Measurements from ENCODE around the gene KLF13. TPM values are rescaled to one million over a fixed set of nuclear protein-coding genes. Genes with fewer than 3 reads are reported as not detected.

Gene KLF13
- total and polyA plus RNA-seq, 4 donors, result 27.2 to 58.7 (median 33.6) TPM

GRCh38 chr15:31342381-31342780 lies 15.7 kb downstream of the KLF13 start:
- H3K27me3 ChIP-seq (ENCODE audit: control insufficient read depth in 1 of 2, insufficient read depth in 2 of 2, low read length in 1 of 2), result no peaks in the 10 kb centered on the region
- H3K9me3 ChIP-seq (ENCODE audit: control insufficient read depth, low read length), result no peaks in the 10 kb centered on the region
- ATAC-seq (ENCODE audit: low FRiP score) (no peak), DNase-seq (no peak)
- no peaks in the 10 kb centered on the region for H3K4me1 ChIP-seq (ENCODE audit: control insufficient read depth in 1 of 2, insufficient read depth in 2 of 2, low read length in 2 of 2)
- no peak overlapping the region for H3K27ac ChIP-seq (ENCODE audit: low read depth in 1 of 2, low read length in 2 of 2)
- no peaks in the 10 kb centered on the region for H3K36me3 ChIP-seq (ENCODE audit: control insufficient read depth in 1 of 2, insufficient read depth in 2 of 2, low read length in 1 of 2)
- no peak overlapping the region for H3K4me3 ChIP-seq (ENCODE audit: low read length in 2 of 2)
- intact Hi-C loops (cut with DNase I), result no loop called here
- WGBS, 2 donors, result 88 to 93% methylated on average over 11 of the region's 11 CpGs

GRCh38 chr15:31342781-31343626 lies 16.4 kb downstream of the KLF13 start:
- H3K27ac ChIP-seq (ENCODE audit: low read depth in 1 of 2, low read length in 2 of 2), result no peak overlapping the region
- H3K36me3 ChIP-seq (ENCODE audit: control insufficient read depth in 1 of 2, insufficient read depth in 2 of 2, low read length in 1 of 2), result no peaks in the 10 kb centered on the region
- H3K4me1 ChIP-seq (ENCODE audit: control insufficient read depth in 1 of 2, insufficient read depth in 2 of 2, low read length in 2 of 2), result no peaks in the 10 kb centered on the region
- no peaks in the 10 kb centered on the region for H3K9me3 ChIP-seq (ENCODE audit: control insufficient read depth, low read length)
- no peak overlapping the region for H3K4me3 ChIP-seq (ENCODE audit: low read length in 2 of 2)
- ATAC-seq (ENCODE audit: low FRiP score) (no peak), DNase-seq (peak in 1 of 2 donors; percentile 37)
- H3K27me3 ChIP-seq (ENCODE audit: control insufficient read depth in 1 of 2, insufficient read depth in 2 of 2, low read length in 1 of 2), result no peaks in the 10 kb centered on the region
- intact Hi-C loops (cut with DNase I), result no loop called here
- 75 to 78% methylated on average over 22 of the region's 22 CpGs for WGBS, 2 donors

GRCh38 chr15:31343831-31344230 lies 17.2 kb downstream of the KLF13 start:
- no peak for ATAC-seq (ENCODE audit: low FRiP score)
- no peaks in the 10 kb centered on the region for H3K36me3 ChIP-seq (ENCODE audit: control insufficient read depth in 1 of 2, insufficient read depth in 2 of 2, low read length in 1 of 2)
- 8 to 13% methylated on average over 5 of the region's 5 CpGs for WGBS, 2 donors
- no peaks in the 10 kb centered on the region for H3K9me3 ChIP-seq (ENCODE audit: control insufficient read depth, low read length)
- no peaks in the 10 kb centered on the region for H3K27me3 ChIP-seq (ENCODE audit: control insufficient read depth in 1 of 2, insufficient read depth in 2 of 2, low read length in 1 of 2)
- DNase-seq, result peak in 1 of 2 donors; percentile 20
- H3K27ac ChIP-seq (ENCODE audit: low read depth in 1 of 2, low read length in 2 of 2), result peak overlapping the region in 1 of 2 donors; percentile 74
- no peaks in the 10 kb centered on the region for H3K4me1 ChIP-seq (ENCODE audit: control insufficient read depth in 1 of 2, insufficient read depth in 2 of 2, low read length in 2 of 2)
- intact Hi-C loops (cut with DNase I), result no loop called here
- H3K4me3 ChIP-seq (ENCODE audit: low read length in 2 of 2), result no peak overlapping the region

GRCh38 chr15:31344266-31344665 lies 17.6 kb downstream of the KLF13 start:
- no peaks in the 10 kb centered on the region for H3K9me3 ChIP-seq (ENCODE audit: control insufficient read depth, low read length)
- DNase-seq, result no peak
- intact Hi-C loops (cut with DNase I), result no loop called here
- 10 to 13% methylated on average over 4 of the region's 4 CpGs for WGBS, 2 donors
- H3K4me3 ChIP-seq (ENCODE audit: low read length in 2 of 2), result no peak overlapping the region
- no peaks in the 10 kb centered on the region for H3K27me3 ChIP-seq (ENCODE audit: control insufficient read depth in 1 of 2, insufficient read depth in 2 of 2, low read length in 1 of 2)
- no peak for ATAC-seq (ENCODE audit: low FRiP score)
- peak overlapping the region in 1 of 2 donors; percentile 74 for H3K27ac ChIP-seq (ENCODE audit: low read depth in 1 of 2, low read length in 2 of 2)
- H3K4me1 ChIP-seq (ENCODE audit: control insufficient read depth in 1 of 2, insufficient read depth in 2 of 2, low read length in 2 of 2), result no peaks in the 10 kb centered on the region
- H3K36me3 ChIP-seq (ENCODE audit: control insufficient read depth in 1 of 2, insufficient read depth in 2 of 2, low read length in 1 of 2), result no peaks in the 10 kb centered on the region

GRCh38 chr15:31344823-31345605 lies 18.4 kb downstream of the KLF13 start:
- no peak for DNase-seq
- peak; percentile 24 for ATAC-seq (ENCODE audit: low FRiP score)
- H3K9me3 ChIP-seq (ENCODE audit: control insufficient read depth, low read length), result no peaks in the 10 kb centered on the region
- H3K4me1 ChIP-seq (ENCODE audit: control insufficient read depth in 1 of 2, insufficient read depth in 2 of 2, low read length in 2 of 2), result no peaks in the 10 kb centered on the region
- no peaks in the 10 kb centered on the region for H3K36me3 ChIP-seq (ENCODE audit: control insufficient read depth in 1 of 2, insufficient read depth in 2 of 2, low read length in 1 of 2)
- no peak overlapping the region for H3K4me3 ChIP-seq (ENCODE audit: low read length in 2 of 2)
- H3K27me3 ChIP-seq (ENCODE audit: control insufficient read depth in 1 of 2, insufficient read depth in 2 of 2, low read length in 1 of 2), result no peaks in the 10 kb centered on the region
- intact Hi-C loops (cut with DNase I), result no loop called here
- peak overlapping the region in 1 of 2 donors; percentile 68 for H3K27ac ChIP-seq (ENCODE audit: low read depth in 1 of 2, low read length in 2 of 2)
- 38 to 52% methylated on average over 14 to 16 of the region's 16 CpGs for WGBS, 2 donors

GRCh38 chr15:31345606-31346366 lies 19.2 kb downstream of the KLF13 start:
- Histone ChIP-seq H3K9me3 (ENCODE audit: control insufficient read depth, low read length) (no peaks in the 10 kb centered on the region), H3K27me3 (ENCODE audit: control insufficient read depth in 1 of 2, insufficient read depth in 2 of 2, low read length in 1 of 2) (no peaks in the 10 kb centered on the region), H3K4me3 (ENCODE audit: low read length in 2 of 2) (no peak overlapping the region), H3K4me1 (ENCODE audit: control insufficient read depth in 1 of 2, insufficient read depth in 2 of 2, low read length in 2 of 2) (no peaks in the 10 kb centered on the region), H3K36me3 (ENCODE audit: control insufficient read depth in 1 of 2, insufficient read depth in 2 of 2, low read length in 1 of 2) (no peaks in the 10 kb centered on the region), H3K27ac (ENCODE audit: low read depth in 1 of 2, low read length in 2 of 2) (no peak overlapping the region)
- DNase-seq (no peak), ATAC-seq (ENCODE audit: low FRiP score) (no peak)
- intact Hi-C loops (cut with DNase I), result no loop called here
- WGBS, 2 donors, result 72 to 74% methylated on average over 19 of the region's 19 CpGs

- DNase-seq (no peak), ATAC-seq (ENCODE audit: low FRiP score) (no peak)
- no peaks in the 10 kb centered on the region for H3K36me3 ChIP-seq (ENCODE audit: control insufficient read depth in 1 of 2, insufficient read depth in 2 of 2, low read length in 1 of 2)
- H3K9me3 ChIP-seq (ENCODE audit: control insufficient read depth, low read length), result no peaks in the 10 kb centered on the region
- no peak overlapping the region for H3K27ac ChIP-seq (ENCODE audit: low read depth in 1 of 2, low read length in 2 of 2)
- H3K4me1 ChIP-seq (ENCODE audit: control insufficient read depth in 1 of 2, insufficient read depth in 2 of 2, low read length in 2 of 2), result no peaks in the 10 kb centered on the region
- no peak overlapping the region for H3K4me3 ChIP-seq (ENCODE audit: low read length in 2 of 2)
- WGBS, 2 donors, result 84 to 86% methylated on average over 14 of the region's 14 CpGs
- H3K27me3 ChIP-seq (ENCODE audit: control insufficient read depth in 1 of 2, insufficient read depth in 2 of 2, low read length in 1 of 2), result no peaks in the 10 kb centered on the region
- intact Hi-C loops (cut with DNase I), result no loop called here
These were observed 19.9 kb downstream of the KLF13 start for GRCh38 chr15:31346367-31347066.
